Hippocampal formation (tissue), 2 donors: ENCODE results near the gene MKX.

ENCODE experiments used
- DNase-seq, 2 donors: peaks; one replicate each; lab custom pipeline; 2025; lab: John Stamatoyannopoulos, UW

The MKX gene, protein sequence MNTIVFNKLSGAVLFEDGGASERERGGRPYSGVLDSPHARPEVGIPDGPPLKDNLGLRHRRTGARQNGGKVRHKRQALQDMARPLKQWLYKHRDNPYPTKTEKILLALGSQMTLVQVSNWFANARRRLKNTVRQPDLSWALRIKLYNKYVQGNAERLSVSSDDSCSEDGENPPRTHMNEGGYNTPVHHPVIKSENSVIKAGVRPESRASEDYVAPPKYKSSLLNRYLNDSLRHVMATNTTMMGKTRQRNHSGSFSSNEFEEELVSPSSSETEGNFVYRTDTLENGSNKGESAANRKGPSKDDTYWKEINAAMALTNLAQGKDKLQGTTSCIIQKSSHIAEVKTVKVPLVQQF

DNA sequence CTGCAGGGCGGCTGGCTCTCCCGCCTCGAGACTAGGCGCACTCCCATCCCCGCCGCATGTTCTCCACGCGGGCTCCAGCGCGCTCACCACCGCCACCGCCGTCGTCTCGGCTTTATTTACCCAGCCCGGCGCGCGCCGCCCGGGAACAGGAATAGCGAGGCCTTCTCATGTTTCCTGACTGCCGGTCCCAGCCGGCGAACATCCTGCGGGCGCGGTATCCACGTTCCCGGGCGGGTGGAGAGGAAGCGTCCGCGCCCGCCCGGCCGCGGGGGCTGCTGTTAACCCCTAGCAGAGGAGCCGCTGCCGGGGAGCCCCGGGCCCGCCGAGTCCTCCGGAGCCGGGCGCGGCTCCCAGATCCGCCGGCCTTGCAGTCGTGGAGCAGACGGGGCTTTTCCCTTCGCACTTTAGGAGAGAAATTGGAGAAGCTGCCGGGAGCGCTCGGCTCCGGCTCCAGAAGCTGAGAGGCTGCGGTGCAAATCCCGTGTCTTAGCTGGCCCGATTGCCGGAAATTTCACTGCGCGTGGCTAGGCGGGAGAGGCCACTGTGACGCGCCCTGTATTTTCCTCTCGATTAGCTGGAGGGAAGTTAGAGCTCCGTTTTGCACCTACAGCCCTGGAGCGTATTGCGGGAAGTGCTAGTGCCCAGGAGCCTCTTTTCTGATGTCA lies at the start of gene MKX:
Gene MKX (minus strand): TSS at position 88 of the 665 bp plus-strand sequence. CDS start 2,404 bp downstream, outside the sequence.
- no peak for DNase-seq

- no peak for DNase-seq
These were observed 48.5 kb upstream of the MKX start for GRCh38 chr10:27794157-27794556.

DNA sequence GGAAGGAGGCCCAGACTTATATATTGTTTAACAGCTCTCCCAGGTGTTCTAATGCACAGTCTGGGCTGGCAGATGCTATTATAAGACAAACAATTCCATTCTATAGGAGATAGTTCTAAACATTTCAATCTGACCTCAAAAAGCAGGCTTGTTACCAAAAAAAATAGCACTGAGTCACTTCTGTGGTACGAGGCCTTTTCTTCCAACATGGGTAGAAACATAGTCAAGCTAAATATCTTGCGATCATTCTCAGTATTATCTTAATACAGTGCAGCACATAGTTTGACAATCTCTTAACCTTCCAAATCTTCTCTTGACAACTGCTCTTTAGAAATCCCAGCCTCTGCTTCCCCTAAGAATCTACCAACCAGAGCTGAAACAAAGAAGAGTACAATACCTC lies 46.6 kb upstream of the MKX start:
- DNase-seq, result no peak

DNA sequence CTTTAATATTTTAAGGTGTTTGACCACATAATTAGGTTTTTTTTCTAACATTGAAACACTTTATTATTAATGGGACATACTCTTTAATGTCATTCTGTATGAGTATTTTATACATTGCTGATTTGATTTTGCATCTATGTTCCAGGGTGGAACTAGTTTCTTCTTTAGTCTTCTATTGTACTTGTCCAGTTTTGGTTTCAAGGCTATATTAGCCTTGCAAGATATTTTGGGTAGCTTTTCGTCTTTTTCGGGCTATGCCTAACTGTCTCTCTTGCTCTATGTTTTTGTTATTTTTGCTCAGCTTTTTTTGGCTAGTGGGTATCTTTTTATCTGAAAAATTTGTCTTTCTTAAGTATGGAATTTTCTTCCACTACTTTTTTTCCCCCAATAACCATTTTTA lies 38.7 kb upstream of the MKX start:
- no peak for DNase-seq

- no peak for DNase-seq
These were observed 38.0 kb upstream of the MKX start for GRCh38 chr10:27783660-27784059.

DNA sequence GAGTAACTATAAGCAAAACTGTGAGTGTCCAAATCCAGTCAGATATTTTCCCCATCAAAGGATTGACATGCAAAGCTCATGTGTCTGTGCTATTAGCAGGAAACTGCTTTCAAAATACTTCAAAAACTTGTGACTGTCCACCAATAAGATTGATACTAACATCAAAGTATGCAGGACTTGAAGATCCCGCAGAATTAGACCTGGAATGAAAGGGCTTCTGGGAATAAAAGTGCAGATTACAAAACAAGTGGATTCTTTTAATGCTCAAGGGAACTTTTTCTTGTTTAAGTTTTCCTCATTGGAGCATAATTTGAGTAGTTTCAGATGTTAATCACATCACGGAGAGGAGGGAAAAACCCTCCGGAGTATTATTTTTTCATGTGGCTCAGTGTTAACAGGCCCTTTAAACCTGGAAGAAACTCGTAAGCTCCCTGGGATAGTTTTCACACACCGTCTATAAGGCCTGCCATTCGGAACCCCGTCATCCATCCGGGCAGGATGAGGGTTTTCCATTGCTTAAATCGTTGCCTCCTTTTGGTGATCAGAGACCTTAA lies 33.9 kb upstream of the MKX start:
- DNase-seq, result no peak

DNA sequence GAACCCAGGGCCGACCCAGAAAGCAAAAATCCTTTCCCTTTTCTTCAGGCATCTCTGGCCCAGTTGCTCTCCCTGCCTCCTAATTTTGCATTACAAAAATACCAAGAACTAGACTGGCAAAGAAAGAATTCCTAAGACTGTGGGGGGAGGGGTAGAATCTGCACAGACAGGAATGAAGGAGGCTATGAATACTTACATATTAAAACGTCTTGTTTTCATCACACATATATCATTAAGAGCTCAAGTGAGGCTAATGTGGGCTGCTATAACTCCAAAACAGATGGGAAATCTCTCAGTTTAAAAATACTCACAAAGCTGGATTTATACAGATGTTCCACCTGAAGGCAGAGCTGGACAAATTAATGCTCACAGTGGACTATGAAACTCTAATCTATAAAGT lies 29.2 kb upstream of the MKX start:
- no peak for DNase-seq

DNA sequence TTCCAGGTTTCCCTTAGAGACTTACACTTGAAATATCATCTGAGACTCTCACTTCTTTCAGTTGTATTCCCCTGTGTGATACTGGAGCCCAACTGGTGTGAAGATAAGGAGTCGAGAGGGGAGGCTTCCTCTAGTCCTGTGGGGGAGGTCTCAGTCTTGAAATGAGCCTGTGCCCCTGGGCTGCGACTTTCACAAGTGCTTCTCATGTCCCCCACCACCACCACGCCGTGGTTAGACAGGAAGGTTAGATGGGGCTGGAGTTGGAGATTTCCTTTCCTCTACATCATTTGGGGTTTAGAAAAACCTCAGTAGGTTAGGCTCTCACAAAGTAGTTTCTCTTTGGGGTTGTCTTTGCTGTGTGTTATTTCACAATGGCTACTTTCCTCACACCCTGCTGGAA lies 25.6 kb upstream of the MKX start:
- DNase-seq, result no peak

DNA sequence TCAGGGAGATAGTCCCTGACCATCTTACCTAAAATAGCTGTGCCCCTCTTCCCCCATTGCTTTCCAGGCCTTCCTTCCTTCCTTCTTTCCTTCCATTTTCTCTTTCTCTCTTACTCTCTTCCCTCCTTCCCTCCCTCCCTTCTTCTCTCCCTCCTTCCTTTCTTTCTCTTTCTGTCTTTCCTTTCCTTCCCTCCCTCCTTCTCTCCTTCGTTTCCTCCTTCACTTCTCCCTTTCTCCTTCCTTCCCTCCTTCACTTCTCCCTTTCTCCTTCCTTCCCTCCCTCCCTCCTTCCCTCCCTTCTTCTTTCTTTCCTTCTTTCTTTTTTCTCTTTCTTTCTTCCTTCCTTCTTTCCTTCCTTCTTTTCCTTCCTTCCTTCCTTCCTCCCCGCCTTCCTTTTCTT lies 24.6 kb upstream of the MKX start:
- no peak for DNase-seq

GRCh38 chr10:27760867-27761266 lies 15.2 kb upstream of the MKX start:
- DNase-seq, result no peak

DNA sequence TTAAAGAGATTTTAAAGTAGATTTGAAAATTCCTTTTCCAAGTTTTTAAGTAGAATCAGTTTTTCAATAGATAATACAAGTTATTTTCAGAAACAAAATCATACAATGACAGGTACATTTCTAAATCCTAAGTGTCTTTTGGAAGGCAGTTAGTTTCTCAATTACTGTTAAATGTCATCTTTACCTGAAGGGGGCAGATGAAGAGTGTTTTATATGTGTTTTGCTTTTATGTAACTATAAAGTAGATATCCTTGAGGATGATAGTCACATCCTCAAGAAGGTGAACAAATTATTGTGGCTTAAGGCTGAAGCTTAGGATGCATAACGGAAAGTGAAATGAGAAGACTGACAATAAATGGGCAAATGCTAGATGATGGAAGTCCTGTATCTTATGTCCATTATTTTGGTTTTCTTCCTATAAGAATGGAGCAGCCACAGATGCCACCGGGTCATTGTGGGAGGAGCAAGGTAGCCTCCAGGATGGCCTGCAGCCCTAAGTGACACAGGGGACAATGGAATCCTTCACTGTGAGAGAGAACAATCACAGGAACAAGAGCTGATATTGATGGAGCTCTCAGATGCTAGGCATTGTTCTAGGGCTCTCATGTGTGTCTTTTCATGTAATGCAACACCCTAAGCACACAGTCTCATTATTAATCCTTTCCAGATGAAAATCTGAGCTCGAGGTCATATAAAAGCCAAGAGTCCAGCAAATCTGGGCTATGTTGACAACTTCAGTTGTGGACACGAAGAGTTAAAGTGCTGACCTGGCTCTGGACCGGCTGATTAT lies 14.1 kb upstream of the MKX start:
- DNase-seq, result no peak

GRCh38 chr10:27752673-27753237 lies 7.1 kb upstream of the MKX start:
- no peak for DNase-seq

DNA sequence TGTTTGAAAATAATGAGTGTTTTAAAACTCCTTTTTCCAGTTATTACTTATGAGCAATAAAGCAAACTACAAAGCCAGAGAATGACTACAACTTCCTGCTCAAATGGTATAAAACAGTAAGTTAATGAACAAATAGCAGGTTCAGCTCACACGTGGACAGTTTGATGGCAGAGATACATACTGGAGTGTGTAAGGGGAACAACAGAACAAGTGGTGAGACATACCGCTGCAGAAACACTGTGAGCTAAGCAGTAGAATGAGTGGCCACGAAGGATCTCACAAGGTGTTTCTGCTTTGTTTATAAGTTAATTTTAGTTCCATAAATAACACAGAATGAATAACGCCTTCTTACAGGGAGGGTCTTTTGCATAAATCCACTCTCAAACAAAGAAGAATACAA lies 3.0 kb upstream of the MKX start:
- DNase-seq, result no peak

GRCh38 chr10:27747096-27747451 lies 1.5 kb upstream of the MKX start:
- no peak for DNase-seq

- DNase-seq, result no peak
These were observed 927 bp upstream of the MKX start for GRCh38 chr10:27746397-27747095.

- no peak for DNase-seq
These were observed 552 bp downstream of the MKX start for GRCh38 chr10:27744802-27745731.

DNA sequence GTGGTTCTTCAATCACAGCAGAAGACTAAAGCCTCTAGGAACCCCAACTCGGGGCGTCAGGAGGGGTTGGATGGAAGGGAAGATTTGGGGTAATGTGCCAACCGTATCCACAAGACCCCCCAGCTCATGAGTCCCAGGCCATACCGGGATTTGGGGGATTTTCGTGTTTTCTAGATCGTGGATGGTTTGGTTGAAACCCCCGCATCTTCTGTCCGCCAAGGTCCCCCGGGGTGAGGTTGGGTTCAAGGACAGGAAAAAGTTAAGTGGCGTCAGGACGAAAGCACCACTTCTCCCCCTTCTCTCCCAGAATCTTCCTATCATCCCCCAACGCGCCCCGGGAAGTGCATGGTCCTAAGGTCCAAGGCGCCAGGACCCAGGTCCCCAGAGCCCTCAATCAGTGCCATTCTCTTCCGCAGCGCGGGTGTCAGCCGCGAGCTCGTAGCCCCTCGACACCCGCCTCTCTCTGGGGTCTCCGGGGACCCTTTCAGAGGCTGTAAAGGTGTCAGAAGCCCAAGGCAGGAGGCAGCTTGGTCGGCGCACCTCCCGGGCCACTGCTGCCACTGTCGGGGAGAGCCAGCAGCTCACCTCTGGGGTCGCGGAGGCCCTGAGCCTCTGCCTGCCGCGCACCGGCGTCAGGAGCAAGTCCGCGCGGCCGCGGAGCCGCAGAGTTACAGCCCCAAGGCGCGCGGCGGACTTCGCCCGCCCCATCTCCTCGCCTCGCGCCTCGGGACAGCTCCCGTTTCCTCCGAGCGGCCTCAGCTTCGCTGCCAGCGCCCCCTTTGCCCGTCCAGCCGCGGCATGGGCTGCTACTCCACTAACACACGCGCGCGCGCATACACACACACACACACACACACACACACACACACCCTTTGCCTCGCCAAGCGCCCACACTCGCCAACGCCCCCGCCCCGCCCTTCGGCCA lies 1.5 kb downstream of the MKX start:
- DNase-seq, result no peak

- no peak for DNase-seq
These were observed 2.4 kb downstream of the MKX start for GRCh38 chr10:27743012-27743876.
